Vagina (tissue), 2 donors: ENCODE measurements around the gene EPN1. TPM values are rescaled to one million over a fixed set of nuclear protein-coding genes. Genes with fewer than 3 reads are reported as not detected.

ENCODE experiments used
- DNase-seq, 2 donors: peaks; one replicate each; pipeline ENCODE4 v3.0.0-alpha.2; 2017; ENCODE audit errors: extremely low spot score in 2 of 2
- H3K27ac ChIP-seq: fragments of 200-600 bp; sonication (generic); one replicate; pipeline ENCODE4 v1.5.1; 2019
- H3K27me3 ChIP-seq: fragments of 200-600 bp; sonication (generic); one replicate; pipeline ENCODE4 v1.5.1; 2019
- H3K36me3 ChIP-seq, 2 donors: fragments of 200-600 bp; sonication (generic); one replicate each; pipeline ENCODE4 v1.5.1; 2017 to 2019
- H3K4me1 ChIP-seq: fragments of 200-600 bp; sonication (generic); one replicate; pipeline ENCODE4 v1.5.1; 2019
- H3K4me3 ChIP-seq, 2 donors: fragments of 200-600 bp; sonication (generic); 1 replicate in 1 of 2; 2 replicates in 1 of 2; pipeline ENCODE4 v1.5.1; 2016 to 2019
- H3K9me3 ChIP-seq: fragments of 200-600 bp; sonication (generic); one replicate; pipeline ENCODE4 v1.5.1; 2019
- CTCF ChIP-seq, 3 experiments: fragments of 450-650 bp in 2 of 3; fragments of 200-600 bp in 1 of 3; sonication (generic) in 1 of 3; IDR thresholded peaks; one replicate each; pipeline ENCODE4 v1.5.1; 2017 to 2019; ENCODE audit warnings: antibody characterized with exemption in 3 of 3, mild to moderate bottlenecking in 2 of 3, moderate library complexity in 2 of 3
- POLR2A ChIP-seq, 2 donors: fragments of 450-650 bp; IDR thresholded peaks; one replicate each; pipeline ENCODE4 v1.6.1; 2017; ENCODE audit warnings: antibody characterized with exemption in 2 of 2, mild to moderate bottlenecking in 2 of 2, moderate library complexity in 2 of 2
- POLR2AphosphoS5 ChIP-seq, 2 donors: sonication (generic); formaldehyde crosslinking; IDR thresholded peaks; one replicate each; pipeline ENCODE4 v1.9.0; 2017; ENCODE audit warnings: antibody characterized with exemption in 2 of 2, mild to moderate bottlenecking in 2 of 2, low read depth in 1 of 2; ENCODE audit not compliant: insufficient read depth in 1 of 2
- intact Hi-C: fragments of 100-400 bp; cut with DNase I; formaldehyde crosslinking; loops from one replicate; pipeline ENCODE4 v1.15.1; 2023
- total RNA-seq: library from RNA; depleted of rRNA; stranded (reverse); fragments of >200 nt; gene quantifications from one replicate; pipeline ENCODE4 v1.2.3, GENCODE V29; 2016

EPN1 gene
- total RNA-seq, 1 donor from 2014 or later: 43.7 TPM

DNA sequence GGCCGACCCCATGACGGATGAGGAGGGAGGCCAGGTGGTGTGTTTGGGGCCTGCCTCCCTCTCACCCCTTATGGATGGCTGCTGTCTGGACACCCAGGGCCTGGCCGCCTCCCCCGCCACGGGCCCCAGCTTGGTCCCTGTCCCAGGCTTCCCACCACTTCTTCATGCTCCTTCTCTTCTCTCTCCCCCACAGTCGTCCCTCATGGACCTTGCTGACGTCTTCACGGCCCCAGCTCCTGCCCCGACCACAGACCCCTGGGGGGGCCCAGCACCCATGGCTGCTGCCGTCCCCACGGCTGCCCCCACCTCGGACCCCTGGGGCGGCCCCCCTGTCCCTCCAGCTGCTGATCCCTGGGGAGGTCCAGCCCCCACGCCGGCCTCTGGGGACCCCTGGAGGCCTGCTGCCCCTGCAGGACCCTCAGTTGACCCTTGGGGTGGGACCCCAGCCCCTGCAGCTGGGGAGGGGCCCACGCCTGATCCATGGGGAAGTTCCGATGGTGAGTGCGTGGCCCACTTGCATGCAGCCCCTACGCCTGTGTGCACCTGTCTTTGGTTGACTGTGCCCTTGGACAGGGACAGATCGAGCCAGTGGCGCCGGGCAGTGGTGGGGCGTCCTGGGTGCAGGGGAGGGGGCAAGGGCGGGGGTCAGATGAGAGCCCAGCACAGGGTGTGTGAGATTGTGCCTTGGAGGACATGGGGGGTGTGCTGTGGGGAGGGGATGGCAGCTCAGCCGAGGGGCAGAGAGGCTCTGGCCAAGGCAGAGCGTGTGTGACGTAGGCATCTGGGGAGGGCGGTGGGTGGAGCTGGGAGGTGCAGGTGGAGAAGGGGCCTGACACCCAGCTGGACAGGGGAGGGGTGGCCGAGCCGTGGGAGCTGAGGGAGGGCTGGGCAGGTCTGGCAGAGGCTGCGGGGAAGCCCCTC lies 16.8 kb downstream of the EPN1 start:
- DNase-seq: no peak
- Histone ChIP-seq H3K27ac (no peak overlapping the region), H3K9me3 (no peaks in the 10 kb centered on the region), H3K4me3 (no peak overlapping the region), H3K4me1 (no peaks in the 10 kb centered on the region), H3K36me3 (peaks cover 0 to 90% of the 10 kb centered on the region in 2 donors), H3K27me3 (no peaks in the 10 kb centered on the region)
- TF ChIP-seq POLR2A (IDR thresholded peaks at IDR 0.05) (no peak), CTCF (IDR thresholded peaks at IDR 0.05) (no peak), POLR2AphosphoS5 (IDR thresholded peaks at IDR 0.05; ENCODE audit: insufficient read depth in 1 of 2, low read depth in 1 of 2) (no peak)
- intact Hi-C loops: no loop called here

- Histone ChIP-seq H3K27ac (no peak overlapping the region), H3K4me3 (no peak overlapping the region), H3K27me3 (no peaks in the 10 kb centered on the region), H3K36me3 (peaks cover 0 to 81% of the 10 kb centered on the region in 2 donors), H3K4me1 (no peaks in the 10 kb centered on the region), H3K9me3 (no peaks in the 10 kb centered on the region)
- intact Hi-C loops: no loop called here
- TF ChIP-seq CTCF (IDR thresholded peaks at IDR 0.05) (no peak), POLR2AphosphoS5 (IDR thresholded peaks at IDR 0.05; ENCODE audit: insufficient read depth in 1 of 2, low read depth in 1 of 2) (no peak), POLR2A (IDR thresholded peaks at IDR 0.05) (no peak)
- DNase-seq: no peak
These were observed 17.7 kb downstream of the EPN1 start for GRCh38 chr19:55692681-55693081.

GRCh38 chr19:55693336-55693974 lies 18.4 kb downstream of the EPN1 start:
- no peak for DNase-seq
- H3K36me3 ChIP-seq: peaks cover 0 to 81% of the 10 kb centered on the region in 2 donors

DNA sequence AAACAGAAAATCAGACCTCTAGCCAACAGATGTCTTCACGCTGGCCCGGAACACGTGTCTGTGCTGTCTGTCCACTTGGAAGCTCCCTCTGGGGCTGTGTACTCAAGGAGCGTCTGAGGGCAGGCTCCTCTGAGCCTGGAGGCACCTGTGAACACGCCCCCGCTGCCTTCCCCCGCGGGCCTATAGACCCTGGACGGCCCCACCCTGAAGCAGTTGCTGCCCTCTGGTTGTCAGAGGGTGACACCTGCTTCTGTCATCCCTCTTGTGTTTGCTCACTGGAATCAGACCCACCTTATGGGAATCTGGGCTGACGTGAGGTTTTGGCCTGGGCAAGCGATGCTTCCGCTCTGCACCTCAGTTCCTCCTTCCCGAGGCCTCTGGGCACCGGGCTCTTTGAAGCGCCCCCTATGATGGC lies 19.2 kb downstream of the EPN1 start:
- H3K4me3 ChIP-seq: no peak overlapping the region
- intact Hi-C loops: no loop called here
- H3K4me1 ChIP-seq: no peaks in the 10 kb centered on the region
- no peak overlapping the region for H3K27ac ChIP-seq
- no peaks in the 10 kb centered on the region for H3K27me3 ChIP-seq
- no peak for TF ChIP-seq CTCF (IDR thresholded peaks at IDR 0.05)
- no peak for TF ChIP-seq POLR2A (IDR thresholded peaks at IDR 0.05)
- no peak for TF ChIP-seq POLR2AphosphoS5 (IDR thresholded peaks at IDR 0.05; ENCODE audit: insufficient read depth in 1 of 2, low read depth in 1 of 2)
- peaks cover 0 to 75% of the 10 kb centered on the region in 2 donors for H3K36me3 ChIP-seq
- H3K9me3 ChIP-seq: no peaks in the 10 kb centered on the region
- no peak for DNase-seq

More at GRCh38 chr19:55693336-55693974, 18.4 kb downstream of the EPN1 start:
- no peaks in the 10 kb centered on the region for H3K27me3 ChIP-seq
- intact Hi-C loops: no loop called here
- no peaks in the 10 kb centered on the region for H3K9me3 ChIP-seq
- no peak overlapping the region for H3K27ac ChIP-seq
- no peak overlapping the region for H3K4me3 ChIP-seq
- no peaks in the 10 kb centered on the region for H3K4me1 ChIP-seq
- TF ChIP-seq CTCF (IDR thresholded peaks at IDR 0.05) (no peak), POLR2AphosphoS5 (IDR thresholded peaks at IDR 0.05; ENCODE audit: insufficient read depth in 1 of 2, low read depth in 1 of 2) (no peak), POLR2A (IDR thresholded peaks at IDR 0.05) (no peak)
